Gastrocnemius medialis (tissue), 4 donors: Measurements from ENCODE around the gene MRPL49.

Source experiments
- CTCF ChIP-seq, 5 experiments: fragments of 450-650 bp in 3 of 5; fragments of 200-600 bp in 2 of 5; sonication (generic) in 2 of 5; IDR thresholded peaks in 4 of 5; conservative IDR thresholded peaks in 1 of 5; 1 replicate in 4 of 5; 2 replicates in 1 of 5; pipeline ENCODE4 v1.5.1; 2016 to 2019; ENCODE audit warnings: antibody characterized with exemption in 5 of 5, mild to moderate bottlenecking in 3 of 5, moderate library complexity in 3 of 5
- POLR2A ChIP-seq, 2 donors: fragments of 450-650 bp; IDR thresholded peaks; one replicate each; pipeline ENCODE4 v1.6.1; 2017; ENCODE audit warnings: antibody characterized with exemption in 2 of 2, mild to moderate bottlenecking in 2 of 2, moderate library complexity in 2 of 2

GRCh38 chr11:65112546-65113360 is 9.4 kb upstream of the MRPL49 start:
- peak; percentile 78 to 93 (median 87) for TF ChIP-seq CTCF (IDR thresholded peaks at IDR 0.05 in 4 of 5, conservative IDR thresholded peaks at IDR 0.05 in 1 of 5)
- peak in 1 of 2 donors; percentile 15 for TF ChIP-seq POLR2A (IDR thresholded peaks at IDR 0.05)
